ENCODE data around the gene RBM24.

RBM24 gene

GRCh38 chr6:17281100-17281496 lies at the start of gene RBM24:
RBM24 (plus strand) TSS chr6:17281361; CDS start chr6:17281582, 221 bp downstream.
- in situ Hi-C loops (cut with MboI; ENCODE audit: low sequenced_read_pairs), result no loop called here

- in situ Hi-C loops (cut with MboI; ENCODE audit: low sequenced_read_pairs), result no loop called here
Observed at GRCh38 chr6:17233531-17233930, 47.6 kb upstream of the RBM24 start.

- in situ Hi-C loops (cut with MboI; ENCODE audit: low sequenced_read_pairs), result no loop called here
Observed at GRCh38 chr6:17237246-17237645, 43.9 kb upstream of the RBM24 start.

GRCh38 chr6:17239260-17239659 lies 41.9 kb upstream of the RBM24 start:
- in situ Hi-C loops (cut with MboI; ENCODE audit: low sequenced_read_pairs), result no loop called here

GRCh38 chr6:17240803-17241500 lies 40.2 kb upstream of the RBM24 start:
- in situ Hi-C loops (cut with MboI; ENCODE audit: low sequenced_read_pairs), result no loop called here

- in situ Hi-C loops (cut with MboI; ENCODE audit: low sequenced_read_pairs), result no loop called here
Observed at GRCh38 chr6:17242087-17242486, 39.1 kb upstream of the RBM24 start.

GRCh38 chr6:17250237-17250636 lies 30.9 kb upstream of the RBM24 start:
- in situ Hi-C loops (cut with MboI; ENCODE audit: low sequenced_read_pairs), result no loop called here

GRCh38 chr6:17251953-17252352 lies 29.2 kb upstream of the RBM24 start:
- in situ Hi-C loops (cut with MboI; ENCODE audit: low sequenced_read_pairs), result no loop called here

- in situ Hi-C loops (cut with MboI; ENCODE audit: low sequenced_read_pairs), result no loop called here
Observed at GRCh38 chr6:17258749-17259148, 22.4 kb upstream of the RBM24 start.

GRCh38 chr6:17265570-17265969 lies 15.6 kb upstream of the RBM24 start:
- in situ Hi-C loops (cut with MboI; ENCODE audit: low sequenced_read_pairs), result no loop called here

GRCh38 chr6:17267566-17267965 lies 13.6 kb upstream of the RBM24 start:
- in situ Hi-C loops (cut with MboI; ENCODE audit: low sequenced_read_pairs), result no loop called here

- in situ Hi-C loops (cut with MboI; ENCODE audit: low sequenced_read_pairs), result no loop called here
Observed at GRCh38 chr6:17268114-17268513, 13.0 kb upstream of the RBM24 start.

GRCh38 chr6:17269840-17270239 lies 11.3 kb upstream of the RBM24 start:
- in situ Hi-C loops (cut with MboI; ENCODE audit: low sequenced_read_pairs), result no loop called here

- in situ Hi-C loops (cut with MboI; ENCODE audit: low sequenced_read_pairs), result no loop called here
Observed at GRCh38 chr6:17271628-17272027, 9.5 kb upstream of the RBM24 start.

- in situ Hi-C loops (cut with MboI; ENCODE audit: low sequenced_read_pairs), result no loop called here
Observed at GRCh38 chr6:17276766-17277165, 4.4 kb upstream of the RBM24 start.

- in situ Hi-C loops (cut with MboI; ENCODE audit: low sequenced_read_pairs), result no loop called here
Observed at GRCh38 chr6:17277256-17277655, 3.9 kb upstream of the RBM24 start.

GRCh38 chr6:17278289-17279063 lies 2.7 kb upstream of the RBM24 start:
- in situ Hi-C loops (cut with MboI; ENCODE audit: low sequenced_read_pairs), result no loop called here

- in situ Hi-C loops (cut with MboI; ENCODE audit: low sequenced_read_pairs), result no loop called here
Observed at GRCh38 chr6:17280138-17280537, 1.0 kb upstream of the RBM24 start.

- in situ Hi-C loops (cut with MboI; ENCODE audit: low sequenced_read_pairs), result no loop called here
Observed at GRCh38 chr6:17280552-17281090, 540 bp upstream of the RBM24 start.

- in situ Hi-C loops (cut with MboI; ENCODE audit: low sequenced_read_pairs), result no loop called here
Observed at GRCh38 chr6:17281497-17282481, 628 bp downstream of the RBM24 start.

- in situ Hi-C loops (cut with MboI; ENCODE audit: low sequenced_read_pairs), result no loop called here
Observed at GRCh38 chr6:17283074-17283473, 1.9 kb downstream of the RBM24 start.
